HCT116 (cell line): ENCODE measurements around the gene GPR34. TPM values are rescaled to one million over a fixed set of nuclear protein-coding genes. Genes with fewer than 3 reads are reported as not detected.

Experiments
- ATAC-seq: fragments of 200-7000 bp; cut with Tn5 transposase; 2 replicates; pipeline ENCODE4 v1.9.1; 2020; ENCODE audit warnings: mild to moderate bottlenecking, moderate library complexity
- BruUV-seq: library from RNA; stranded (reverse); fragments of 400-500 nt; replicated peaks from 2 replicates; lab custom pipeline; 2021; lab: Mats Ljungman, UMichigan
- CTCF ChIA-PET: fragments of 300-600 bp; sonication (Branson Sonifier 250); formaldehyde crosslinking; loops from one replicate; lab custom pipeline; 2021; ENCODE audit warnings: antibody characterized with exemption; lab: Charles Lee
- POLR2A ChIA-PET: fragments of 300-600, 350-600 bp; sonication (Branson Sonifier 250); formaldehyde crosslinking; loops from one replicate; lab custom pipeline; 2021; ENCODE audit warnings: antibody characterized with exemption; lab: Charles Lee
- RAD21 ChIA-PET, 2 experiments: fragments of 300-600 bp; sonication (Branson Sonifier 250); formaldehyde crosslinking; loops; one replicate each; lab custom pipeline; 2023; ENCODE audit warnings: low total read pairs in 2 of 2; ENCODE audit not compliant: uncharacterized antibody in 2 of 2, unreplicated experiment in 2 of 2, low non-redundant PET in 1 of 2; lab: Charles Lee
- DNase-seq: peaks from one replicate; pipeline ENCODE4 v3.0.0-alpha.2; 2010; ENCODE audit warnings: low read depth, low spot score
- H2AFZ ChIP-seq: fragments of 200-600 bp; shearing (Covaris generic), sonication (generic); 2 replicates; pipeline ENCODE4 v1.6.1; 2017; ENCODE audit warnings: low read depth, mixed run types, mixed read lengths, antibody characterized with exemption, low read length; ENCODE audit not compliant: poor library complexity, severe bottlenecking
- H3K27ac ChIP-seq: 2 replicates; pipeline ENCODE4 v1.5.1; 2012; ENCODE audit warnings: low read depth, low read length
- H3K27me3 ChIP-seq: fragments of 200-600 bp; sonication (generic); 2 replicates; pipeline ENCODE4 v1.6.1; 2016; ENCODE audit warnings: mixed run types, low read length, mixed read lengths; ENCODE audit not compliant: insufficient read depth
- H3K36me3 ChIP-seq, 2 experiments: fragments of 200-500 bp in 1 of 2; fragments of 200-600 bp in 1 of 2; sonication (Bioruptor generic) in 1 of 2; sonication (generic) in 1 of 2; 2 replicates each; pipeline versions ENCODE4 v1.5.1 to v1.6.1; 2014 to 2016; ENCODE audit warnings: low read length in 2 of 2, inconsistent platforms in 1 of 2, mixed read lengths in 1 of 2, mixed run types in 1 of 2; ENCODE audit not compliant: insufficient read depth in 2 of 2, control insufficient read depth in 1 of 2
- H3K4me1 ChIP-seq, 2 experiments: fragments of 200-600 bp in 1 of 2; sonication (generic) in 1 of 2; 2 replicates each; pipeline versions ENCODE4 v1.5.1 to v1.6.1; 2012 to 2017; ENCODE audit warnings: low read length in 2 of 2, inconsistent platforms in 1 of 2, mild to moderate bottlenecking in 1 of 2, mixed read lengths in 1 of 2, mixed run types in 1 of 2, moderate library complexity in 1 of 2; ENCODE audit not compliant: insufficient read depth in 2 of 2, control insufficient read depth in 1 of 2
- H3K4me2 ChIP-seq: fragments of 200-600 bp; sonication (generic); 2 replicates; pipeline ENCODE4 v1.6.1; 2017; ENCODE audit warnings: mixed run types, low read length, mixed read lengths
- H3K4me3 ChIP-seq, 2 experiments: fragments of 200-600 bp in 1 of 2; sonication (generic) in 1 of 2; replicated peaks in 1 of 2; 2 replicates each; pipeline ENCODE4 v1.5.1; 2011 to 2016; ENCODE audit warnings: low read length in 2 of 2, control low read depth in 1 of 2, low read depth in 1 of 2, mild to moderate bottlenecking in 1 of 2, mixed read lengths in 1 of 2, mixed run types in 1 of 2
- H3K79me2 ChIP-seq: fragments of 200-600 bp; sonication (generic); 2 replicates; pipeline ENCODE4 v1.6.1; 2017; ENCODE audit warnings: mild to moderate bottlenecking, mixed run types, low read length, moderate library complexity, mixed read lengths; ENCODE audit not compliant: insufficient read depth
- H3K9ac ChIP-seq: fragments of 200-600 bp; sonication (generic); 2 replicates; pipeline ENCODE4 v1.6.1; 2016; ENCODE audit warnings: low read length, mixed read lengths
- H3K9me2 ChIP-seq: fragments of 200-600 bp; sonication (generic), shearing (Covaris generic); 2 replicates; pipeline ENCODE4 v1.6.1; 2017; ENCODE audit warnings: mixed run types, mild to moderate bottlenecking, moderate library complexity; ENCODE audit not compliant: insufficient read depth
- H3K9me3 ChIP-seq, 2 experiments: fragments of 200-500 bp in 1 of 2; fragments of 200-600 bp in 1 of 2; sonication (Bioruptor generic) in 1 of 2; sonication (generic) in 1 of 2; 2 replicates each; pipeline ENCODE4 v1.6.1; 2014 to 2017; ENCODE audit warnings: low read length in 2 of 2, mixed read lengths in 2 of 2, inconsistent platforms in 1 of 2, low read depth in 1 of 2, mild to moderate bottlenecking in 1 of 2, mixed run types in 1 of 2, moderate library complexity in 1 of 2; ENCODE audit not compliant: control insufficient read depth in 1 of 2, insufficient read depth in 1 of 2
- H4K20me1 ChIP-seq: fragments of 200-600 bp; sonication (generic), shearing (Covaris generic); 2 replicates; pipeline ENCODE4 v1.6.1; 2017; ENCODE audit warnings: mixed run types, mild to moderate bottlenecking, moderate library complexity; ENCODE audit not compliant: insufficient read depth
- CEBPB ChIP-seq: IDR thresholded peaks from 2 replicates; pipeline ENCODE4 v1.6.1; 2012; ENCODE audit warnings: low read depth
- JUND ChIP-seq: IDR thresholded peaks from 2 replicates; pipeline ENCODE4 v1.6.1; 2012
- POLR2A ChIP-seq: IDR thresholded peaks from 2 replicates; pipeline ENCODE4 v1.7.0; 2011; ENCODE audit warnings: borderline replicate concordance; ENCODE audit not compliant: insufficient read depth, insufficient read length; ENCODE audit errors: extremely low read depth
- SIN3A ChIP-seq: IDR thresholded peaks from 2 replicates; pipeline ENCODE4 v1.6.1; 2012; ENCODE audit warnings: low read depth
- YY1 ChIP-seq: IDR thresholded peaks from 2 replicates; pipeline ENCODE4 v1.6.1; 2011; ENCODE audit warnings: low read length, low read depth, moderate library complexity, mild to moderate bottlenecking; ENCODE audit not compliant: insufficient replicate concordance; ENCODE audit errors: extremely low read depth
- ZFX ChIP-seq: fragments of 450-650 bp; IDR thresholded peaks from 2 replicates; pipeline ENCODE4 v1.6.1; 2017
- intact Hi-C: fragments of 100-400 bp; cut with micrococcal nuclease; formaldehyde crosslinking; loops from 2 replicates; pipeline ENCODE4 v1.10.0; 2022
- total RNA-seq: library from RNA; stranded (reverse); gene quantifications from one replicate; pipeline ENCODE4 v1.2.1, GENCODE V29; 2021; ENCODE audit not compliant: unreplicated experiment

GPR34 gene
- total RNA-seq, 1 experiment from 2014 or later, result not detected

GRCh38 chrX:41720125-41720779, 31.5 kb downstream of the GPR34 start:
- BruUV-seq, result no TSS peak
- Histone ChIP-seq H3K27me3 (no peaks in the 10 kb centered on the region), H3K4me3 (no peak overlapping the region), H3K27ac (no peak overlapping the region), H3K36me3 (no peaks in the 10 kb centered on the region), H3K9me2 (no peaks in the 10 kb centered on the region), H3K9me3 (no peaks in the 10 kb centered on the region), H2AFZ (no peak overlapping the region), H3K4me2 (no peak overlapping the region), H3K4me1 (no peaks in the 10 kb centered on the region), H3K79me2 (no peaks in the 10 kb centered on the region), H3K9ac (no peak overlapping the region), H4K20me1 (no peaks in the 10 kb centered on the region)
- ChIA-PET CTCF (no interaction called here), RAD21 (no interaction called here), POLR2A (no interaction called here)
- intact Hi-C loops, result no loop called here
- DNase-seq (no peak), ATAC-seq (no peak)
- TF ChIP-seq JUND (no peak), YY1 (no peak)

- BruUV-seq, result no TSS peak
- no peak overlapping the region for H3K9ac ChIP-seq
Measured at GRCh38 chrX:41721590-41721989, 32.8 kb downstream of the GPR34 start.

More at GRCh38 chrX:41721590-41721989, 32.8 kb downstream of the GPR34 start:
- no peaks in the 10 kb centered on the region for H3K9me2 ChIP-seq
- H2AFZ ChIP-seq, result no peak overlapping the region
- ChIA-PET RAD21 (no interaction called here), POLR2A (no interaction called here), CTCF (no interaction called here)
- no peaks in the 10 kb centered on the region for H3K36me3 ChIP-seq
- no peaks in the 10 kb centered on the region for H4K20me1 ChIP-seq
- no peak overlapping the region for H3K4me3 ChIP-seq
- H3K79me2 ChIP-seq, result no peaks in the 10 kb centered on the region
- no peaks in the 10 kb centered on the region for H3K9me3 ChIP-seq
- no peak overlapping the region for H3K4me2 ChIP-seq
- intact Hi-C loops, result no loop called here
- no peaks in the 10 kb centered on the region for H3K4me1 ChIP-seq
- no peak for DNase-seq
- H3K27me3 ChIP-seq, result no peaks in the 10 kb centered on the region
- no peak for TF ChIP-seq ZFX
- TF ChIP-seq POLR2A, result no peak
- TF ChIP-seq CEBPB, result no peak
- no peak for TF ChIP-seq SIN3A
- TF ChIP-seq, all 23 proteins: peak for 0
- H3K27ac ChIP-seq, result no peak overlapping the region
- no peak for ATAC-seq
